Gastroesophageal sphincter (tissue), 4 donors: Measurements from ENCODE around the gene ADGRL2. TPM values are rescaled to one million over a fixed set of nuclear protein-coding genes. Genes with fewer than 3 reads are reported as not detected.

Experiments used
- ATAC-seq: fragments of 150-250 bp; one replicate; pipeline ENCODE4 v1.9.1; 2016; ENCODE audit warnings: mild to moderate bottlenecking, moderate library complexity
- H3K27ac ChIP-seq, 4 donors: fragments of 200-600 bp; sonication (generic) in 3 of 4; 1 replicate in 3 of 4; 2 replicates in 1 of 4; pipeline ENCODE4 v1.5.1; 2016 to 2019
- H3K27me3 ChIP-seq: fragments of 200-600 bp; sonication (generic); one replicate; pipeline ENCODE4 v1.5.1; 2019
- H3K36me3 ChIP-seq, 2 donors: fragments of 200-600 bp; sonication (generic); one replicate each; pipeline ENCODE4 v1.5.1; 2019; ENCODE audit warnings: control low read depth in 1 of 2
- H3K4me1 ChIP-seq, 3 donors: fragments of 200-600 bp; sonication (generic); 1 replicate in 2 of 3; 2 replicates in 1 of 3; pipeline ENCODE4 v1.5.1; 2016 to 2019; ENCODE audit warnings: control low read depth in 2 of 3
- H3K4me3 ChIP-seq, 2 donors: fragments of 200-600 bp; sonication (generic); one replicate each; pipeline ENCODE4 v1.5.1; 2019; ENCODE audit warnings: mild to moderate bottlenecking in 1 of 2, moderate library complexity in 1 of 2
- H3K9me3 ChIP-seq, 3 donors: fragments of 200-600 bp; sonication (generic); one replicate each; pipeline ENCODE4 v1.5.1; 2017 to 2019; ENCODE audit warnings: control low read depth in 2 of 3
- EP300 ChIP-seq: sonication (generic); formaldehyde crosslinking; IDR thresholded peaks from one replicate; pipeline ENCODE4 v1.6.1; 2017; ENCODE audit warnings: antibody characterized with exemption, mild to moderate bottlenecking
- POLR2A ChIP-seq, 2 donors: fragments of 450-650 bp; IDR thresholded peaks; one replicate each; pipeline ENCODE4 v1.6.1; 2017; ENCODE audit warnings: antibody characterized with exemption in 2 of 2, mild to moderate bottlenecking in 2 of 2, moderate library complexity in 1 of 2
- POLR2AphosphoS5 ChIP-seq: sonication (generic); formaldehyde crosslinking; IDR thresholded peaks from one replicate; pipeline ENCODE4 v1.6.1; 2017; ENCODE audit warnings: antibody characterized with exemption
- WGBS, 2 donors: methylation state at CpG; one replicate each; pipeline ENCODE4 v1.1.5; 2018; ENCODE audit warnings: low coverage in 1 of 2; 5-methylcytosine and 5-hydroxymethylcytosine counted together
- total RNA-seq, 4 donors: library from RNA; depleted of rRNA; stranded (reverse); fragments of >200 nt; gene quantifications; one replicate each; pipeline ENCODE4 v1.1.0, GENCODE V29; 2016
- TF ChIP-seq, protein P1 (sequence below), 4 experiments: fragments of 200-600 bp in 2 of 4; fragments of 450-650 bp in 2 of 4; sonication (generic) in 1 of 4; IDR thresholded peaks; one replicate each; pipeline ENCODE4 v1.5.1; 2017 to 2019; ENCODE audit warnings: antibody characterized with exemption in 4 of 4, mild to moderate bottlenecking in 2 of 4, moderate library complexity in 2 of 4

ADGRL2 gene
- total RNA-seq, 4 donors from 2014 or later = 68.9 to 141 (median 83.8) TPM

DNA sequence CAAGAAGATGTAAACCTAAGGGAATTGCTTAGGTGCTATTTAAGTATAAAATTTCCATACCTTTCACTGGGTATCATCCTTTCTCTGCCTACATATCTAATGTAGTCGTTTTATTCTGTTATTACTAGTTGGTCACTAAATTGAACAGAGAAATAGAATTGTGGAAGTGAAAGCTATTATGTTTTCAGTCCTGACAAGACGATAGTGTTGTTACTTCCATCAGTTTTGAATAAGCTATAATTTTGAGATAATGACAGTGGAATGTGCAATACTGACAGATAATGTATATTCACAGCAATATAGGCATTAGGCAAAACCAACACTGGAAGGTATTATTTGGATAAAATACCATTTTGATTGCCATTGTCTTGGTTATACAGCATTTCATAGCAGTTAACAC is 181.8 kb downstream of the ADGRL2 start:
- Histone ChIP-seq H3K9me3 (no peaks in the 10 kb centered on the region), H3K27ac (no peak overlapping the region), H3K4me3 (no peak overlapping the region), H3K36me3 (peaks cover 0 to 44% of the 10 kb centered on the region in 2 donors), H3K4me1 (peaks cover 0 to 16% (median 0%) of the 10 kb centered on the region in 3 donors), H3K27me3 (no peaks in the 10 kb centered on the region)
- no peak for ATAC-seq
- TF ChIP-seq POLR2A (IDR thresholded peaks at IDR 0.05) = no peak
- TF ChIP-seq, protein P1, sequence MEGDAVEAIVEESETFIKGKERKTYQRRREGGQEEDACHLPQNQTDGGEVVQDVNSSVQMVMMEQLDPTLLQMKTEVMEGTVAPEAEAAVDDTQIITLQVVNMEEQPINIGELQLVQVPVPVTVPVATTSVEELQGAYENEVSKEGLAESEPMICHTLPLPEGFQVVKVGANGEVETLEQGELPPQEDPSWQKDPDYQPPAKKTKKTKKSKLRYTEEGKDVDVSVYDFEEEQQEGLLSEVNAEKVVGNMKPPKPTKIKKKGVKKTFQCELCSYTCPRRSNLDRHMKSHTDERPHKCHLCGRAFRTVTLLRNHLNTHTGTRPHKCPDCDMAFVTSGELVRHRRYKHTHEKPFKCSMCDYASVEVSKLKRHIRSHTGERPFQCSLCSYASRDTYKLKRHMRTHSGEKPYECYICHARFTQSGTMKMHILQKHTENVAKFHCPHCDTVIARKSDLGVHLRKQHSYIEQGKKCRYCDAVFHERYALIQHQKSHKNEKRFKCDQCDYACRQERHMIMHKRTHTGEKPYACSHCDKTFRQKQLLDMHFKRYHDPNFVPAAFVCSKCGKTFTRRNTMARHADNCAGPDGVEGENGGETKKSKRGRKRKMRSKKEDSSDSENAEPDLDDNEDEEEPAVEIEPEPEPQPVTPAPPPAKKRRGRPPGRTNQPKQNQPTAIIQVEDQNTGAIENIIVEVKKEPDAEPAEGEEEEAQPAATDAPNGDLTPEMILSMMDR (IDR thresholded peaks at IDR 0.05) = no peak
- TF ChIP-seq EP300 = no peak
- TF ChIP-seq POLR2AphosphoS5 = no peak
- 94 to 96% methylated on average over 2 of the region's 2 CpGs for WGBS, 2 donors

GRCh38 chr1:81989524-81989923 is 188.8 kb downstream of the ADGRL2 start:
- H3K4me3 ChIP-seq = no peak overlapping the region
- H3K36me3 ChIP-seq = peaks cover 0 to 58% of the 10 kb centered on the region in 2 donors
- no peak for TF ChIP-seq EP300
- TF ChIP-seq POLR2A (IDR thresholded peaks at IDR 0.05) = no peak
- TF ChIP-seq, protein P1 (IDR thresholded peaks at IDR 0.05) = no peak
- TF ChIP-seq POLR2AphosphoS5 = no peak
- 22 to 44% methylated on average over 1 of the region's 1 CpG for WGBS, 2 donors
- no peaks in the 10 kb centered on the region for H3K27me3 ChIP-seq
- no peaks in the 10 kb centered on the region for H3K4me1 ChIP-seq
- no peak overlapping the region for H3K27ac ChIP-seq
- no peaks in the 10 kb centered on the region for H3K9me3 ChIP-seq
- ATAC-seq = no peak

- H3K4me1 ChIP-seq = no peaks in the 10 kb centered on the region
- H3K9me3 ChIP-seq = no peaks in the 10 kb centered on the region
- H3K4me3 ChIP-seq = no peak overlapping the region
- no peak for ATAC-seq
- H3K27me3 ChIP-seq = no peaks in the 10 kb centered on the region
- 87% methylated on average over 3 to 7 of the region's 7 CpGs for WGBS, 2 donors
- peaks cover 0 to 51% of the 10 kb centered on the region in 2 donors for H3K36me3 ChIP-seq
- no peak overlapping the region for H3K27ac ChIP-seq
- no peak for TF ChIP-seq POLR2AphosphoS5
- no peak for TF ChIP-seq POLR2A (IDR thresholded peaks at IDR 0.05)
- TF ChIP-seq EP300 = no peak
- TF ChIP-seq, protein P1 (IDR thresholded peaks at IDR 0.05) = no peak
Measured at GRCh38 chr1:81990241-81990640, 189.5 kb downstream of the ADGRL2 start.

DNA sequence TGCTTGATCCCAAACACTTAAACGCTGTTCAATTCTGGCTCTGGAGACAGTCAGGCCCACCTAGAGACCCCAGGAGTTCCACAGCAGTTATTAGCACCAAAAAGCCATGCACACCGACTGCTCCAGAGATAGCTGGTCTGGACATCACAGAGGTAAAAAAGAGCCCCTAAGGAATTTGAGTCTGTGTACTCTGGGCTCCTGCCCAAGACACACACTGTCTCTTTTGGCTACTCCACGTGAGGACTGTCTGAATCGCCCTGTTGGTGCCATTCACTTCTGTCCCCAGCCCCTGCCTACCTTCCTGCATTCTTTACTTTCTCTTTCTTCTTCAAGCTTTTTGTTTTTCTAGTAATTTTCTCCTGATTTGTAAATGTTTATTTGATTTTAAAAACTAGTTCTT is 197.4 kb downstream of the ADGRL2 start:
- Histone ChIP-seq H3K27me3 (no peaks in the 10 kb centered on the region), H3K27ac (peak overlapping the region in 2 of 4 donors; percentile 1 to 38), H3K4me1 (peaks cover 0 to 21% (median 3%) of the 10 kb centered on the region in 3 donors), H3K9me3 (no peaks in the 10 kb centered on the region), H3K4me3 (no peak overlapping the region), H3K36me3 (no peaks in the 10 kb centered on the region)
- 6 to 11% methylated on average over 4 of the region's 4 CpGs for WGBS, 2 donors
- peak; percentile 43 for ATAC-seq
- no peak for TF ChIP-seq POLR2A (IDR thresholded peaks at IDR 0.05)
- TF ChIP-seq POLR2AphosphoS5 = no peak
- TF ChIP-seq, protein P1 (IDR thresholded peaks at IDR 0.05) = no peak
- TF ChIP-seq EP300 = no peak

DNA sequence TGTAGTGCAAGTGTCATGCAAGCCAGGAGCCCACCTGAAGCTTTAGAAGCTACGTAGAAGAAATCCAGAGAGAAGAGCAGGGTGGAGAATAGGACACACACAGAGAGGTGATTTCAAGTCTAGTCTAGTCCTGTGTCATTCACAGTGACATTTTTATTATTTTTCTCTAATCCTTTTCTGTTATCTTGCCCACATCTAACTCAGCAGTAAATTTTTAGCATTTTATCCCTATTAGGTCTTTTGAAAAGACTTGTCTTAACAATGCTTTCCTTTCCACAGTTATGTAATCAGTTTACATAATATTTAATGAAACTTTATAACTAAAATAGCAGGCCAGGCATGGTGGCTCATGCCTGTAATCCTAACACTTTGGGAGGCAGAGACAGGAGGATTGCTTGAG is 198.6 kb downstream of the ADGRL2 start:
- no peak overlapping the region for H3K4me3 ChIP-seq
- no peak for ATAC-seq
- H3K9me3 ChIP-seq = no peaks in the 10 kb centered on the region
- no peaks in the 10 kb centered on the region for H3K36me3 ChIP-seq
- TF ChIP-seq, protein P1 (IDR thresholded peaks at IDR 0.05) = no peak
- no peak for TF ChIP-seq POLR2A (IDR thresholded peaks at IDR 0.05)
- no peak for TF ChIP-seq EP300
- no peak for TF ChIP-seq POLR2AphosphoS5
- no peak overlapping the region for H3K27ac ChIP-seq
- 67 to 100% methylated on average over 1 of the region's 1 CpG for WGBS, 2 donors
- H3K27me3 ChIP-seq = no peaks in the 10 kb centered on the region
- peaks cover 0 to 21% (median 3%) of the 10 kb centered on the region in 3 donors for H3K4me1 ChIP-seq
